ENCODE measurements around the gene HEG1. TPM values are rescaled to one million over a fixed set of nuclear protein-coding genes. Genes with fewer than 3 reads are reported as not detected.

Gene HEG1
- total and polyA plus RNA-seq, 2 experiments from 2014 or later, result 1.8 to 8.8 TPM

DNA sequence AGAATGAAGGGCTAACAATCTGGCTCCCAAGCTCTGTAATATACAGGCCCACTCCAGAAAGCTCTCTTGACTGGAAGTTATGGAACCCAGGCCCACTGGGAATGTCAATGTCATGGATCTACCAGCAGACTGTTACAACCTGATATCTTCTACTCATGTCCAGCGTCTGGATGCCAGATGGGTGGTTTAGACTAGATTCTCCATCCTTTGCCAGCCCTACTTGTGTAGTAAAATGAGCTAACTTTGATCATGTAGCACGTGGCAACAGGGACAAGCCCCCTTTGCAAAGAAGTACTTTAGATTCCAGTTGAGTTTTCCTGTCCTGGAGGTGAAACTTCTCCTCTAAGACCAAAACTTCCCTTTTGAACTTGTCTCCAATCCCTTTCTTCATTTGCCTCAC, 55.1 kb downstream of the HEG1 start:
- H3K36me3 Mint-ChIP-seq (ENCODE audit: low read depth), result no peaks in the 10 kb centered on the region; the same call in 2 of the 3 replicates
- H4K20me1 ChIP-seq (replicated peaks; ENCODE audit: insufficient read depth), result no peaks in the 10 kb centered on the region
- no peak overlapping the region for H3K27ac ChIP-seq (ENCODE audit: low read depth)
- DNase-seq (ENCODE audit: low spot score) (no peak), ATAC-seq (no peak)
- peaks cover 7% of the 10 kb centered on the region for H3K4me1 ChIP-seq (ENCODE audit: insufficient read depth)
- H3K4me1 Mint-ChIP-seq, result peaks cover 20% of the 10 kb centered on the region
- H3K27me3 Mint-ChIP-seq (ENCODE audit: insufficient read depth, low read depth, poor library complexity), result peaks cover 9% of the 10 kb centered on the region
- no peak overlapping the region for H3K4me2 ChIP-seq
- H3F3A ChIP-seq (replicated peaks; ENCODE audit: low read depth), result no peaks in the 10 kb centered on the region
- no peak overlapping the region for H3K27ac Mint-ChIP-seq
- H3K4me3 Mint-ChIP-seq, result no peak overlapping the region
- TF ChIP-seq REST (IDR thresholded peaks at IDR 0.05; ENCODE audit: unreplicated experiment) (no peak), ETS1 (IDR thresholded peaks at IDR 0.05) (no peak), ZNF331 (CRISPR knock-in tag; IDR thresholded peaks at IDR 0.05; ENCODE audit: low read depth) (no peak)
- TF ChIP-seq, protein P1, sequence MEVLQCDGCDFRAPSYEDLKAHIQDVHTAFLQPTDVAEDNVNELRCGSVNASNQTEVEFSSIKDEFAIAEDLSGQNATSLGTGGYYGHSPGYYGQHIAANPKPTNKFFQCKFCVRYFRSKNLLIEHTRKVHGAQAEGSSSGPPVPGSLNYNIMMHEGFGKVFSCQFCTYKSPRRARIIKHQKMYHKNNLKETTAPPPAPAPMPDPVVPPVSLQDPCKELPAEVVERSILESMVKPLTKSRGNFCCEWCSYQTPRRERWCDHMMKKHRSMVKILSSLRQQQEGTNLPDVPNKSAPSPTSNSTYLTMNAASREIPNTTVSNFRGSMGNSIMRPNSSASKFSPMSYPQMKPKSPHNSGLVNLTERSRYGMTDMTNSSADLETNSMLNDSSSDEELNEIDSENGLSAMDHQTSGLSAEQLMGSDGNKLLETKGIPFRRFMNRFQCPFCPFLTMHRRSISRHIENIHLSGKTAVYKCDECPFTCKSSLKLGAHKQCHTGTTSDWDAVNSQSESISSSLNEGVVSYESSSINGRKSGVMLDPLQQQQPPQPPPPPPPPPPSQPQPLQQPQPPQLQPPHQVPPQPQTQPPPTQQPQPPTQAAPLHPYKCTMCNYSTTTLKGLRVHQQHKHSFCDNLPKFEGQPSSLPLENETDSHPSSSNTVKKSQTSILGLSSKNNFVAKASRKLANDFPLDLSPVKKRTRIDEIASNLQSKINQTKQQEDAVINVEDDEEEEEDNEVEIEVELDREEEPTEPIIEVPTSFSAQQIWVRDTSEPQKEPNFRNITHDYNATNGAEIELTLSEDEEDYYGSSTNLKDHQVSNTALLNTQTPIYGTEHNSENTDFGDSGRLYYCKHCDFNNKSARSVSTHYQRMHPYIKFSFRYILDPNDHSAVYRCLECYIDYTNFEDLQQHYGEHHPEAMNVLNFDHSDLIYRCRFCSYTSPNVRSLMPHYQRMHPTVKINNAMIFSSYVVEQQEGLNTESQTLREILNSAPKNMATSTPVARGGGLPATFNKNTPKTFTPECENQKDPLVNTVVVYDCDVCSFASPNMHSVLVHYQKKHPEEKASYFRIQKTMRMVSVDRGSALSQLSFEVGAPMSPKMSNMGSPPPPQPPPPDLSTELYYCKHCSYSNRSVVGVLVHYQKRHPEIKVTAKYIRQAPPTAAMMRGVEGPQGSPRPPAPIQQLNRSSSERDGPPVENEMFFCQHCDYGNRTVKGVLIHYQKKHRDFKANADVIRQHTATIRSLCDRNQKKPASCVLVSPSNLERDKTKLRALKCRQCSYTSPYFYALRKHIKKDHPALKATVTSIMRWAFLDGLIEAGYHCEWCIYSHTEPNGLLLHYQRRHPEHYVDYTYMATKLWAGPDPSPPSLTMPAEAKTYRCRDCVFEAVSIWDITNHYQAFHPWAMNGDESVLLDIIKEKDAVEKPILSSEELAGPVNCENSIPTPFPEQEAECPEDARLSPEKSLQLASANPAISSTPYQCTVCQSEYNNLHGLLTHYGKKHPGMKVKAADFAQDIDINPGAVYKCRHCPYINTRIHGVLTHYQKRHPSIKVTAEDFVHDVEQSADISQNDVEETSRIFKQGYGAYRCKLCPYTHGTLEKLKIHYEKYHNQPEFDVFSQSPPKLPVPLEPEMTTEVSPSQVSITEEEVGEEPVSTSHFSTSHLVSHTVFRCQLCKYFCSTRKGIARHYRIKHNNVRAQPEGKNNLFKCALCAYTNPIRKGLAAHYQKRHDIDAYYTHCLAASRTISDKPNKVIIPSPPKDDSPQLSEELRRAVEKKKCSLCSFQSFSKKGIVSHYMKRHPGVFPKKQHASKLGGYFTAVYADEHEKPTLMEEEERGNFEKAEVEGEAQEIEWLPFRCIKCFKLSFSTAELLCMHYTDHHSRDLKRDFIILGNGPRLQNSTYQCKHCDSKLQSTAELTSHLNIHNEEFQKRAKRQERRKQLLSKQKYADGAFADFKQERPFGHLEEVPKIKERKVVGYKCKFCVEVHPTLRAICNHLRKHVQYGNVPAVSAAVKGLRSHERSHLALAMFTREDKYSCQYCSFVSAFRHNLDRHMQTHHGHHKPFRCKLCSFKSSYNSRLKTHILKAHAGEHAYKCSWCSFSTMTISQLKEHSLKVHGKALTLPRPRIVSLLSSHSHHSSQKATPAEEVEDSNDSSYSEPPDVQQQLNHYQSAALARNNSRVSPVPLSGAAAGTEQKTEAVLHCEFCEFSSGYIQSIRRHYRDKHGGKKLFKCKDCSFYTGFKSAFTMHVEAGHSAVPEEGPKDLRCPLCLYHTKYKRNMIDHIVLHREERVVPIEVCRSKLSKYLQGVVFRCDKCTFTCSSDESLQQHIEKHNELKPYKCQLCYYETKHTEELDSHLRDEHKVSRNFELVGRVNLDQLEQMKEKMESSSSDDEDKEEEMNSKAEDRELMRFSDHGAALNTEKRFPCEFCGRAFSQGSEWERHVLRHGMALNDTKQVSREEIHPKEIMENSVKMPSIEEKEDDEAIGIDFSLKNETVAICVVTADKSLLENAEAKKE (CRISPR knock-in tag; IDR thresholded peaks at IDR 0.05), result no peak
- H3K9me2 ChIP-seq (ENCODE audit: insufficient read depth), result no peaks in the 10 kb centered on the region
- H3K36me3 ChIP-seq (ENCODE audit: insufficient read depth), result no peaks in the 10 kb centered on the region
- H3K27me3 ChIP-seq (ENCODE audit: insufficient read depth), result no peaks in the 10 kb centered on the region
- no peak overlapping the region for H3K4me3 ChIP-seq
- H3K79me2 ChIP-seq (replicated peaks; ENCODE audit: insufficient read depth), result no peaks in the 10 kb centered on the region
- no peak overlapping the region for H2AFZ ChIP-seq
- no peaks in the 10 kb centered on the region for H3K9me3 Mint-ChIP-seq
